GM23338 (cell line): ENCODE data around the gene MUC6. TPM values are rescaled to one million over a fixed set of nuclear protein-coding genes. Genes with fewer than 3 reads are reported as not detected.

ENCODE experiments used
- ATAC-seq: fragments of 200-7000 bp; cut with Tn5 transposase; 3 replicates; pipeline ENCODE4 v1.9.1; 2020
- DNase-seq: peaks from one replicate; pipeline ENCODE4 v3.0.0-alpha.2; 2015; ENCODE audit warnings: low spot score
- H2AFZ ChIP-seq: fragments of 200-600 bp; sonication (generic); 2 replicates; pipeline ENCODE4 v1.8.0; 2016; ENCODE audit warnings: antibody characterized with exemption, mild to moderate bottlenecking, moderate library complexity
- H3F3A ChIP-seq: fragments of 200-600 bp; sonication (generic); replicated peaks from 2 replicates; pipeline ENCODE4 v1.8.0; 2017; ENCODE audit warnings: antibody characterized with exemption, mixed run types, low read depth
- H3K27ac ChIP-seq: fragments of 200-600 bp; sonication (generic); 2 replicates; pipeline ENCODE4 v1.6.1; 2016; ENCODE audit warnings: low read depth
- H3K27me3 ChIP-seq: fragments of 200-600 bp; sonication (generic); 2 replicates; pipeline ENCODE4 v1.8.0; 2016; ENCODE audit warnings: mild to moderate bottlenecking, mixed run types, moderate library complexity; ENCODE audit not compliant: insufficient read depth
- H3K36me3 ChIP-seq: fragments of 200-600 bp; sonication (generic); 2 replicates; pipeline ENCODE4 v1.8.0; 2016; ENCODE audit warnings: mild to moderate bottlenecking; ENCODE audit not compliant: insufficient read depth
- H3K4me1 ChIP-seq: fragments of 200-600 bp; sonication (generic); 2 replicates; pipeline ENCODE4 v1.8.0; 2016; ENCODE audit warnings: mild to moderate bottlenecking, moderate library complexity; ENCODE audit not compliant: insufficient read depth
- H3K4me2 ChIP-seq: fragments of 200-600 bp; sonication (generic); 2 replicates; pipeline ENCODE4 v1.7.1; 2017; ENCODE audit warnings: mixed run types
- H3K4me3 ChIP-seq: fragments of 200-600 bp; sonication (generic); 2 replicates; pipeline ENCODE4 v1.6.1; 2016; ENCODE audit warnings: mixed run types
- H3K79me2 ChIP-seq: fragments of 200-600 bp; sonication (generic); replicated peaks from 2 replicates; pipeline ENCODE4 v1.8.0; 2017; ENCODE audit warnings: mild to moderate bottlenecking; ENCODE audit not compliant: insufficient read depth
- H3K9me2 ChIP-seq: fragments of 200-600 bp; sonication (generic); 2 replicates; pipeline ENCODE4 v1.8.0; 2017; ENCODE audit not compliant: insufficient read depth
- H4K20me1 ChIP-seq: fragments of 200-600 bp; sonication (generic); replicated peaks from 2 replicates; pipeline ENCODE4 v1.8.0; 2017; ENCODE audit warnings: mild to moderate bottlenecking; ENCODE audit not compliant: insufficient read depth
- H3K27ac Mint-ChIP-seq: 2 replicates; pipeline ENCODE4 v1.8.0; 2020; ENCODE audit warnings: inconsistent platforms, mild to moderate bottlenecking, moderate library complexity, mixed read lengths
- H3K27me3 Mint-ChIP-seq: 3 replicates; pipeline ENCODE4 v1.8.0; 2022; ENCODE audit warnings: low read depth, mild to moderate bottlenecking, moderate library complexity, mixed read lengths, inconsistent platforms; ENCODE audit not compliant: insufficient read depth, poor library complexity
- H3K36me3 Mint-ChIP-seq: 3 replicates; pipeline ENCODE4 v1.8.0; 2021; ENCODE audit warnings: low read depth, mild to moderate bottlenecking, inconsistent platforms, moderate library complexity, mixed read lengths
- H3K4me1 Mint-ChIP-seq: 3 replicates; pipeline ENCODE4 v1.8.0; 2020; ENCODE audit warnings: mild to moderate bottlenecking, inconsistent platforms, mixed read lengths
- H3K4me3 Mint-ChIP-seq: 3 replicates; pipeline ENCODE4 v1.8.0; 2021; ENCODE audit warnings: moderate library complexity, mild to moderate bottlenecking, inconsistent platforms, mixed read lengths
- H3K9me3 Mint-ChIP-seq: 3 replicates; pipeline ENCODE4 v1.8.0; 2020; ENCODE audit warnings: moderate library complexity, mild to moderate bottlenecking, inconsistent platforms, mixed read lengths
- CREB1 ChIP-seq: fragments of 250-450 bp; sonication (Bioruptor Pico); IDR thresholded peaks from 2 replicates; pipeline ENCODE4 v1.5.0; 2020; ENCODE audit warnings: low read depth, mild to moderate bottlenecking, moderate library complexity
- EZH2 ChIP-seq: fragments of 200-600 bp; sonication (generic); IDR thresholded peaks from one replicate; pipeline ENCODE4 v1.8.0; 2017; ENCODE audit warnings: antibody characterized with exemption, mild to moderate bottlenecking, low read depth; ENCODE audit not compliant: unreplicated experiment
- EZH2phosphoT487 ChIP-seq: fragments of 200-600 bp; sonication (generic); IDR thresholded peaks from one replicate; pipeline ENCODE4 v1.8.1; 2018; ENCODE audit warnings: antibody characterized with exemption; ENCODE audit not compliant: unreplicated experiment
- JUNB ChIP-seq: IDR thresholded peaks from one replicate; pipeline ENCODE4 v1.6.1; 2016; ENCODE audit warnings: antibody characterized with exemption; ENCODE audit not compliant: unreplicated experiment
- NANOG ChIP-seq: IDR thresholded peaks from 2 replicates; pipeline ENCODE4 v1.6.1; 2016; ENCODE audit warnings: antibody characterized with exemption, borderline replicate concordance
- POLR2AphosphoS5 ChIP-seq: IDR thresholded peaks from 2 replicates; pipeline ENCODE4 v1.6.1; 2016; ENCODE audit warnings: antibody characterized with exemption, low read depth
- STAT1 ChIP-seq: IDR thresholded peaks from one replicate; pipeline ENCODE4 v1.6.1; 2016; ENCODE audit warnings: antibody characterized with exemption; ENCODE audit not compliant: unreplicated experiment
- ZNF114 ChIP-seq: fragments of 250-450 bp; sonication (Bioruptor Pico); IDR thresholded peaks from 2 replicates; pipeline ENCODE4 v1.5.0; 2020; ENCODE audit warnings: mild to moderate bottlenecking, moderate library complexity
- ZNF331 ChIP-seq: fragments of 250-450 bp; sonication (Bioruptor Pico); IDR thresholded peaks from 2 replicates; pipeline ENCODE4 v1.5.0; 2020; ENCODE audit warnings: low read depth, mild to moderate bottlenecking, moderate library complexity
- polyA plus RNA-seq: library from polyadenylated mRNA; unstranded; fragments of >200 nt; fragmentation: Nextera tagmentation; extraction: Ambion mirVana; gene quantifications from 2 replicates; pipeline ENCODE4 v1.2.1, GENCODE V29; 2016
- total RNA-seq: library from RNA; depleted of rRNA; stranded (reverse); fragments of >200 nt; shearing (Covaris generic); gene quantifications from 2 replicates; pipeline ENCODE4 v1.2.3, GENCODE V29; 2014
- TF ChIP-seq, protein P1 (sequence below): fragments of 250-450 bp; sonication (Bioruptor Pico); IDR thresholded peaks from 2 replicates; pipeline ENCODE4 v1.5.0; 2020; ENCODE audit warnings: mild to moderate bottlenecking, moderate library complexity
- TF ChIP-seq, protein P2 (sequence below): IDR thresholded peaks from 2 replicates; pipeline ENCODE4 v1.6.1; 2016; ENCODE audit warnings: antibody characterized with exemption
- TF ChIP-seq, protein P3 (sequence below): IDR thresholded peaks from one replicate; pipeline ENCODE4 v1.6.1; 2018; ENCODE audit warnings: antibody characterized with exemption; ENCODE audit not compliant: unreplicated experiment
- TF ChIP-seq, protein P4 (sequence below), 2 experiments: fragments of 200-600 bp in 1 of 2; sonication (generic) in 1 of 2; conservative IDR thresholded peaks; 2 replicates each; pipeline versions ENCODE4 v1.5.1 to v1.6.1; 2016 to 2017; ENCODE audit warnings: antibody characterized with exemption in 2 of 2, low read depth in 2 of 2, mild to moderate bottlenecking in 2 of 2, moderate library complexity in 1 of 2

The MUC6 gene
- total and polyA plus RNA-seq, 2 experiments from 2014 or later: not detected

DNA sequence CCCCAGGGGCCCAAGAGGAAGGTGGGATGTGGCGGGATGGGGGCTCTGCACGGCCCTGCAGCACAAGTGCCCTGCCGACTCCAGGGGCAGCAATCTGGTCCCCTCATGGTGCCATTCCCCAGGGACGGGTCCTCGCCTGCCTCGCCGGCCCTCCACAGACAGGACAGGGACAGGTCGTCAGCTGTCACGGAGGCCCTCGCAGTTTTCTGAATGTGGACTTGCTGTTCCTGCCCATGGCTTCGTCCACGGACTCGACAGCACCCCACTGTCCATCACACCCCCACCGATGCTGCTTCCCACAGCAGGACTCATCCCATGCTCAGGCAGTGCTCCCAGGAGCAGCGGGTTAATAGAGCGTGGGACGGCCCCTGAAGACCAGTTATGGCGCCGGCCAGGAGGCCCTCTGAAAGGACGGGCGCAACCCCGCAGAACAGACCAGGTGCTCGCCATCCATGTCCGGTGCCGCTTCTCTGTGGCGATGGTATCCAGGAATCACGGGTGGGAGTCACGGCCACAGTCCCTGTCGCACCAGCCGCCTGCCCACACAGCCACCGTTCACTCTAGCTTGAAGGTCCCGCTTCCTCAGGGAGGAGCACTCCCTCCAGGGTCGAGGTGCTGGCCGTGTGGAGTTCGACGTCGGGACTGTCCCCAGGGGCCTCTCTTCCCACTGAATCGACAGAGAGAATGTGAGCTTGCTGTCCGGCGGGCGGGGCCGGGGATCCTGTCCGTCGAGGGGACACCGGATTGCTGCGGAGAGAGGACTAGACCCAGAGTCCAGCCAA lies 19.7 kb upstream of the MUC6 start:
- no peak for ATAC-seq
- no peak for DNase-seq
- no peaks in the 10 kb centered on the region for H3K27me3 ChIP-seq
- no peak overlapping the region for H3K4me2 ChIP-seq
- H3K36me3 ChIP-seq: no peaks in the 10 kb centered on the region
- H3K4me1 ChIP-seq: no peaks in the 10 kb centered on the region
- H3K79me2 ChIP-seq: no peaks in the 10 kb centered on the region
- no peaks in the 10 kb centered on the region for H4K20me1 ChIP-seq
- TF ChIP-seq EZH2phosphoT487 (no peak), NANOG (no peak), CREB1 (no peak), JUNB (no peak), ZNF331 (CRISPR knock-in tag) (no peak), EZH2 (no peak), POLR2AphosphoS5 (no peak), STAT1 (no peak), ZNF114 (CRISPR knock-in tag) (no peak)
- TF ChIP-seq, protein P1, sequence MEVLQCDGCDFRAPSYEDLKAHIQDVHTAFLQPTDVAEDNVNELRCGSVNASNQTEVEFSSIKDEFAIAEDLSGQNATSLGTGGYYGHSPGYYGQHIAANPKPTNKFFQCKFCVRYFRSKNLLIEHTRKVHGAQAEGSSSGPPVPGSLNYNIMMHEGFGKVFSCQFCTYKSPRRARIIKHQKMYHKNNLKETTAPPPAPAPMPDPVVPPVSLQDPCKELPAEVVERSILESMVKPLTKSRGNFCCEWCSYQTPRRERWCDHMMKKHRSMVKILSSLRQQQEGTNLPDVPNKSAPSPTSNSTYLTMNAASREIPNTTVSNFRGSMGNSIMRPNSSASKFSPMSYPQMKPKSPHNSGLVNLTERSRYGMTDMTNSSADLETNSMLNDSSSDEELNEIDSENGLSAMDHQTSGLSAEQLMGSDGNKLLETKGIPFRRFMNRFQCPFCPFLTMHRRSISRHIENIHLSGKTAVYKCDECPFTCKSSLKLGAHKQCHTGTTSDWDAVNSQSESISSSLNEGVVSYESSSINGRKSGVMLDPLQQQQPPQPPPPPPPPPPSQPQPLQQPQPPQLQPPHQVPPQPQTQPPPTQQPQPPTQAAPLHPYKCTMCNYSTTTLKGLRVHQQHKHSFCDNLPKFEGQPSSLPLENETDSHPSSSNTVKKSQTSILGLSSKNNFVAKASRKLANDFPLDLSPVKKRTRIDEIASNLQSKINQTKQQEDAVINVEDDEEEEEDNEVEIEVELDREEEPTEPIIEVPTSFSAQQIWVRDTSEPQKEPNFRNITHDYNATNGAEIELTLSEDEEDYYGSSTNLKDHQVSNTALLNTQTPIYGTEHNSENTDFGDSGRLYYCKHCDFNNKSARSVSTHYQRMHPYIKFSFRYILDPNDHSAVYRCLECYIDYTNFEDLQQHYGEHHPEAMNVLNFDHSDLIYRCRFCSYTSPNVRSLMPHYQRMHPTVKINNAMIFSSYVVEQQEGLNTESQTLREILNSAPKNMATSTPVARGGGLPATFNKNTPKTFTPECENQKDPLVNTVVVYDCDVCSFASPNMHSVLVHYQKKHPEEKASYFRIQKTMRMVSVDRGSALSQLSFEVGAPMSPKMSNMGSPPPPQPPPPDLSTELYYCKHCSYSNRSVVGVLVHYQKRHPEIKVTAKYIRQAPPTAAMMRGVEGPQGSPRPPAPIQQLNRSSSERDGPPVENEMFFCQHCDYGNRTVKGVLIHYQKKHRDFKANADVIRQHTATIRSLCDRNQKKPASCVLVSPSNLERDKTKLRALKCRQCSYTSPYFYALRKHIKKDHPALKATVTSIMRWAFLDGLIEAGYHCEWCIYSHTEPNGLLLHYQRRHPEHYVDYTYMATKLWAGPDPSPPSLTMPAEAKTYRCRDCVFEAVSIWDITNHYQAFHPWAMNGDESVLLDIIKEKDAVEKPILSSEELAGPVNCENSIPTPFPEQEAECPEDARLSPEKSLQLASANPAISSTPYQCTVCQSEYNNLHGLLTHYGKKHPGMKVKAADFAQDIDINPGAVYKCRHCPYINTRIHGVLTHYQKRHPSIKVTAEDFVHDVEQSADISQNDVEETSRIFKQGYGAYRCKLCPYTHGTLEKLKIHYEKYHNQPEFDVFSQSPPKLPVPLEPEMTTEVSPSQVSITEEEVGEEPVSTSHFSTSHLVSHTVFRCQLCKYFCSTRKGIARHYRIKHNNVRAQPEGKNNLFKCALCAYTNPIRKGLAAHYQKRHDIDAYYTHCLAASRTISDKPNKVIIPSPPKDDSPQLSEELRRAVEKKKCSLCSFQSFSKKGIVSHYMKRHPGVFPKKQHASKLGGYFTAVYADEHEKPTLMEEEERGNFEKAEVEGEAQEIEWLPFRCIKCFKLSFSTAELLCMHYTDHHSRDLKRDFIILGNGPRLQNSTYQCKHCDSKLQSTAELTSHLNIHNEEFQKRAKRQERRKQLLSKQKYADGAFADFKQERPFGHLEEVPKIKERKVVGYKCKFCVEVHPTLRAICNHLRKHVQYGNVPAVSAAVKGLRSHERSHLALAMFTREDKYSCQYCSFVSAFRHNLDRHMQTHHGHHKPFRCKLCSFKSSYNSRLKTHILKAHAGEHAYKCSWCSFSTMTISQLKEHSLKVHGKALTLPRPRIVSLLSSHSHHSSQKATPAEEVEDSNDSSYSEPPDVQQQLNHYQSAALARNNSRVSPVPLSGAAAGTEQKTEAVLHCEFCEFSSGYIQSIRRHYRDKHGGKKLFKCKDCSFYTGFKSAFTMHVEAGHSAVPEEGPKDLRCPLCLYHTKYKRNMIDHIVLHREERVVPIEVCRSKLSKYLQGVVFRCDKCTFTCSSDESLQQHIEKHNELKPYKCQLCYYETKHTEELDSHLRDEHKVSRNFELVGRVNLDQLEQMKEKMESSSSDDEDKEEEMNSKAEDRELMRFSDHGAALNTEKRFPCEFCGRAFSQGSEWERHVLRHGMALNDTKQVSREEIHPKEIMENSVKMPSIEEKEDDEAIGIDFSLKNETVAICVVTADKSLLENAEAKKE (CRISPR knock-in tag): no peak
- TF ChIP-seq, protein P2, sequence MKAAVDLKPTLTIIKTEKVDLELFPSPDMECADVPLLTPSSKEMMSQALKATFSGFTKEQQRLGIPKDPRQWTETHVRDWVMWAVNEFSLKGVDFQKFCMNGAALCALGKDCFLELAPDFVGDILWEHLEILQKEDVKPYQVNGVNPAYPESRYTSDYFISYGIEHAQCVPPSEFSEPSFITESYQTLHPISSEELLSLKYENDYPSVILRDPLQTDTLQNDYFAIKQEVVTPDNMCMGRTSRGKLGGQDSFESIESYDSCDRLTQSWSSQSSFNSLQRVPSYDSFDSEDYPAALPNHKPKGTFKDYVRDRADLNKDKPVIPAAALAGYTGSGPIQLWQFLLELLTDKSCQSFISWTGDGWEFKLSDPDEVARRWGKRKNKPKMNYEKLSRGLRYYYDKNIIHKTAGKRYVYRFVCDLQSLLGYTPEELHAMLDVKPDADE: no peak
- TF ChIP-seq, protein P3, sequence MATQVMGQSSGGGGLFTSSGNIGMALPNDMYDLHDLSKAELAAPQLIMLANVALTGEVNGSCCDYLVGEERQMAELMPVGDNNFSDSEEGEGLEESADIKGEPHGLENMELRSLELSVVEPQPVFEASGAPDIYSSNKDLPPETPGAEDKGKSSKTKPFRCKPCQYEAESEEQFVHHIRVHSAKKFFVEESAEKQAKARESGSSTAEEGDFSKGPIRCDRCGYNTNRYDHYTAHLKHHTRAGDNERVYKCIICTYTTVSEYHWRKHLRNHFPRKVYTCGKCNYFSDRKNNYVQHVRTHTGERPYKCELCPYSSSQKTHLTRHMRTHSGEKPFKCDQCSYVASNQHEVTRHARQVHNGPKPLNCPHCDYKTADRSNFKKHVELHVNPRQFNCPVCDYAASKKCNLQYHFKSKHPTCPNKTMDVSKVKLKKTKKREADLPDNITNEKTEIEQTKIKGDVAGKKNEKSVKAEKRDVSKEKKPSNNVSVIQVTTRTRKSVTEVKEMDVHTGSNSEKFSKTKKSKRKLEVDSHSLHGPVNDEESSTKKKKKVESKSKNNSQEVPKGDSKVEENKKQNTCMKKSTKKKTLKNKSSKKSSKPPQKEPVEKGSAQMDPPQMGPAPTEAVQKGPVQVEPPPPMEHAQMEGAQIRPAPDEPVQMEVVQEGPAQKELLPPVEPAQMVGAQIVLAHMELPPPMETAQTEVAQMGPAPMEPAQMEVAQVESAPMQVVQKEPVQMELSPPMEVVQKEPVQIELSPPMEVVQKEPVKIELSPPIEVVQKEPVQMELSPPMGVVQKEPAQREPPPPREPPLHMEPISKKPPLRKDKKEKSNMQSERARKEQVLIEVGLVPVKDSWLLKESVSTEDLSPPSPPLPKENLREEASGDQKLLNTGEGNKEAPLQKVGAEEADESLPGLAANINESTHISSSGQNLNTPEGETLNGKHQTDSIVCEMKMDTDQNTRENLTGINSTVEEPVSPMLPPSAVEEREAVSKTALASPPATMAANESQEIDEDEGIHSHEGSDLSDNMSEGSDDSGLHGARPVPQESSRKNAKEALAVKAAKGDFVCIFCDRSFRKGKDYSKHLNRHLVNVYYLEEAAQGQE: no peak
- TF ChIP-seq, protein P4, sequence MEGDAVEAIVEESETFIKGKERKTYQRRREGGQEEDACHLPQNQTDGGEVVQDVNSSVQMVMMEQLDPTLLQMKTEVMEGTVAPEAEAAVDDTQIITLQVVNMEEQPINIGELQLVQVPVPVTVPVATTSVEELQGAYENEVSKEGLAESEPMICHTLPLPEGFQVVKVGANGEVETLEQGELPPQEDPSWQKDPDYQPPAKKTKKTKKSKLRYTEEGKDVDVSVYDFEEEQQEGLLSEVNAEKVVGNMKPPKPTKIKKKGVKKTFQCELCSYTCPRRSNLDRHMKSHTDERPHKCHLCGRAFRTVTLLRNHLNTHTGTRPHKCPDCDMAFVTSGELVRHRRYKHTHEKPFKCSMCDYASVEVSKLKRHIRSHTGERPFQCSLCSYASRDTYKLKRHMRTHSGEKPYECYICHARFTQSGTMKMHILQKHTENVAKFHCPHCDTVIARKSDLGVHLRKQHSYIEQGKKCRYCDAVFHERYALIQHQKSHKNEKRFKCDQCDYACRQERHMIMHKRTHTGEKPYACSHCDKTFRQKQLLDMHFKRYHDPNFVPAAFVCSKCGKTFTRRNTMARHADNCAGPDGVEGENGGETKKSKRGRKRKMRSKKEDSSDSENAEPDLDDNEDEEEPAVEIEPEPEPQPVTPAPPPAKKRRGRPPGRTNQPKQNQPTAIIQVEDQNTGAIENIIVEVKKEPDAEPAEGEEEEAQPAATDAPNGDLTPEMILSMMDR (conservative IDR thresholded peaks at IDR 0.05; ENCODE audit: low read depth in 2 of 2): no peak
- Mint-ChIP-seq H3K27ac (no peak overlapping the region), H3K36me3 (no peaks in the 10 kb centered on the region; the same call in 2 of the 3 replicates), H3K4me3 (no peak overlapping the region), H3K9me3 (no peaks in the 10 kb centered on the region; the same call in 1 of the 3 replicates), H3K27me3 (peaks cover 3% of the 10 kb centered on the region), H3K4me1 (no peaks in the 10 kb centered on the region)
- no peaks in the 10 kb centered on the region for H3K9me2 ChIP-seq
- no peak overlapping the region for H3K27ac ChIP-seq
- H2AFZ ChIP-seq: no peak overlapping the region
- no peaks in the 10 kb centered on the region for H3F3A ChIP-seq
- no peak overlapping the region for H3K4me3 ChIP-seq
